GM19043 (cell line): ENCODE results near the gene ASAP2.

Source experiments
- ATAC-seq: cut with Tn5 transposase; IDR thresholded peaks from one replicate; pipeline ENCODE4 v1.9.1; 2021; ENCODE audit warnings: low read depth; ENCODE audit not compliant: unreplicated experiment

The ASAP2 gene

DNA sequence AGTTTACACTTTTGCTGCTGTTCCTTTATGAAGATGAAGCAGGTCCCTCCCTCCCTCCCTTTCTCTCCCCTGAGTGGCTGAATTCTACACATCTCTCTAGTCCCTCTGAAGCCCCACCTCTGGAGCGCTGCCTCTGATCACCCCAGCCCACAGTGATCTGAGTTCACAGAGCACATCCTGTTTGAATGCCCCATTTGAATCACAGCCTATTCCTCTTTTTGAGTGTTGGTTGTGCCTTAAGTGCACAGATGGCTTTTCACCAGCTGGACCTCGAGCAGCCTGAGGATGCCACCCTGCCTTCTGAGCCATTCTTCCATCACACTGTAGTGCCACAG is 129.6 kb downstream of the ASAP2 start:
- ATAC-seq, result no peak

DNA sequence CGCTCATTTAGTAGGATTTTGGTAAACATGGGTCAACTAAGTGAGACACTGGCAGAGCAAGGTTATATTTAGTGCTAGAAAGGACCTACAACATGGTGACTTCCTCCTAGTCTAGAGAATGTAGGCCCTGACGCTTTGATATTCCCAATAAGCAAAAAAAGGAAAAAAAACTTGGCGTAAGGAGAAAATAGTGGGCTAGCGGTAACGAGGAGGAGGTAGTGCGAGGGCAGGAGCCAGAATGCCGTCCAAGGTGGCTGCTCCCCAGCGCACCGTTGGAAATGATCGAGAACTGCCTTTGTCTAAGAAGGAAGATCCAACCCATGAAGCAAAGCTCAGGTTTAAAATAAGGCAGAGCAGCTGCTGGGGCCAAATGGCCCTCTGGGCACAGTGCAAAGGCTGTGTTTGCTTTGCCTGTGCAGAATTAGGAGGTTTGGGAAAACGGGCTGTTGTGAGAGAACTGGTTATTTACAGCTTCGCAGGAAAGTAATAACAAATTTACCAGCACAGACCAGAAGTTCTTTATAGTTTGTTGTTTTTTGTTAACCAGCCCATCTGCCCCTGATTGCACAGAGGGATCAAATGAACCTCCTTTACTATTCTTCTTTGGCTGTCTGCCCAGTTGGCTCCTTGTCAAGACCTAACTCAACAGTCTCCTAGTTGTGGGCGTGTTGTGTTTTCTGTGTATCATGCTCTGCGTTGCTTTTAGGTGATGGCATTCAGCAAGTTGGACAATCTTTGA is 130.1 kb downstream of the ASAP2 start:
- no peak for ATAC-seq

DNA sequence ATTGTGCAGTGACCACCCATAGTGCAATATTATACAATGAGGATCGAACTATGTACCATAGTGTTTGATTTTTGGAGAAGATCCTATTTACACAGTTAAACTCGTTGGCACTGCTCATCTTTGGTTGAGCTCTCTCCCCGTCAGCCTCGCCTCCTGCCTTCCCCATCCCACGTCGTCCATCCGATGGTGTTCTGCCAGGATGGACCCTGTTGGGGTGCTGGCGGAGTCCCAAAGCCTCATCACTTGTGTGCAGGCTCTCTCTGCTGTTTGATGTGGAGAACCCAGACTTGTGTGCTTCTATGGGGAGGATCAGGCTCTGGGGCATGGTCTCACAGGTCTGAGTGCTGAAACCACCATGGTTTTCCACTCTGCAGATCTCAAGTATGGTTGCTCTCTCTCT is 131.3 kb downstream of the ASAP2 start:
- ATAC-seq, result no peak

DNA sequence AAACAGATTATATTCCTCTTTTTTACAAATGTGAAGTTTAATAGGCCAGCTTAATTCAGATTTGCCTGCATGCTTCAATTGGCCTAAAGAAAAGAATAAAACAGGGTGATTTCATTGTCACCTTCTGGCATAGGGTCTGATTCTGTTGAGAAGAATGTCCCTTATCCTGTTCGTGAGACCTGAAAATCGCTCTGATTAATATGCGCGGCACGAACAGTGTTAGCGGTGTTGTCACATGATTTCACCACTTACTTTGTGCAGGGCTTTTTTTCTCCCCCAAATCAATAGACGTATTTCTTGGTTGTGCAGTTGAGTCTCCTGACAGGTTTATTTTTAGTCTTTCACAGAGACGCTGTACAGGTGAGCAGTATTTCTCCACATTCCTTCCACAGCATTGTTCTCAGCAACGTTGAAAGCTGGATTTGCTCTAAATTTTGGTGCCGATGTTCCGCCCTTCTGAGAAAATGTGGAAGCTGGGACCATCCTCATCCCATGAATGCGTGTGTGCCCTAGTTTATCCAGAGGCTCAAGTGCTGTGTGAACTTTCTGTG is 134.8 kb downstream of the ASAP2 start:
- no peak for ATAC-seq

DNA sequence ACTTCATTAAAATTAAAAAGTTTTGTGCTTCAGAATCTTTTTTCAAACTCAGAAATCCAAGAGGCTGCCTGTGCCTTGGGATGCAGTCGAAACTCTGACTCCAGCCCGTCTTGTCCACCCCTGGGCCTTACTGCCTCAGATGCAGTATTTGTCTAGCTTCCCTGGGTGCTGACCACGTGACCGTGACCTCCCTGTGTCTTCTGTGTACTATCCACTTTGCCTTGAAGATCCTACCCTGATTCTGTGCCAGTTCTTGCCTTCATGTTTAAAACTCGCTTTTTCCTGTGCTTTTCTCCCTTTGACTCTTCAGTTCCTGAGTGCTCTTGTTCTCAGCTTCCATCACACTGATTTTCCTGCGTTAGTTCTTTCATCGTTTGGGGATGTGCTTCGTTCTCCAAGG is 136.0 kb downstream of the ASAP2 start:
- no peak for ATAC-seq

DNA sequence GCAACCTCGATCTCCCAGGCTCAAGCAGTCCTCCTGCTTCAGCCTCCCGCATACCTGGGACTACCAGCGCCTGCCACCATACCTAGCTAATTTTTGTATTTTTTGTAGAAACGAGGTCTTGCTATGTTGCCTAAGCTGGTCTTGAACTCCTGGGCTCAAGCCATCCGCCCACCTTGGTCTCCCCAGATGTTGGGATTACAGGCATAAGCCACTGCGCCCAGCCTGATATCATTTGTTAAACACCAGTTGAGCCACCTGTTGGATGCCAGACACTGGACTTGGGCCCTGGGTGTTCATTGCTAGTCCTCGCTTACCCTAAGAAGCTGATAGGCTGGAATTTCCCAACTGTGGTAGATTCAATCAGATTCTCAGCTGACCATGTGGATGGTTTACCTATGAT is 136.9 kb downstream of the ASAP2 start:
- no peak for ATAC-seq

DNA sequence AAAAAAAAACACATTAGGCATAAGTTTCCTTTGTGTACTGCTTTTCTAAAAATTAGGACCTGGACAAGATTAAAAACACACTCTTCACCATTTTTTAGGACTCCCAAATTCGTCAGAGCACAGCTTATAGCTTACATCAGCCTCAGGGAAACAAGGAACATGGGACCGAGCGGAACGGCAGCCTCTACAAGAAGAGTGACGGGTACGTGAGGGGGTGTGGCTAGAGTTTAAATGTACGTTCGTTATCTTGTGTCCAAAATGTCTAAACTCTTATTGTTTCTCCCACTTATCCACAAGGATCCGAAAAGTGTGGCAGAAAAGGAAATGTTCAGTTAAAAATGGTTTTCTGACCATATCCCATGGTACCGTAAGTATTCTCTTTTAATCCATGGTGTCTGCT is 137.8 kb downstream of the ASAP2 start:
- ATAC-seq, result no peak

DNA sequence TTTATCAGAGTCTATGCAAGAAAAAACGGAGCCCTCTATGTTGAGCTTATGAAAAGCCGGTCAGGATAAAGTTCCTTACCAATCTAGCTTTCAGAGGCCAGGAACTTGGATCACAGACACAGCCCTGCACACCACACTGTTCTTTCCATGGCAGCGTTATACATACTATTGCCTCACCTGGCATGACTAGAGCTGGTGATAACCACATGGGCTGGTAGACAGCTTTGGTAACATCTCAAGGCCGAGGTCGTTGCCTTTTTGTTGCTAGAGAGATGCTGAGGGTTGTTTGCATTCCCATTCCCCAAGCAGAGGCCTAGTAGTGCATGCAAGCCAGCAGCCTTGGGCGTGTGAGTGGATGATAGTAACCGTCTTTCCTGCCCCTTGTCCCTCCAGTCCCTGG is 138.7 kb downstream of the ASAP2 start:
- no peak for ATAC-seq

DNA sequence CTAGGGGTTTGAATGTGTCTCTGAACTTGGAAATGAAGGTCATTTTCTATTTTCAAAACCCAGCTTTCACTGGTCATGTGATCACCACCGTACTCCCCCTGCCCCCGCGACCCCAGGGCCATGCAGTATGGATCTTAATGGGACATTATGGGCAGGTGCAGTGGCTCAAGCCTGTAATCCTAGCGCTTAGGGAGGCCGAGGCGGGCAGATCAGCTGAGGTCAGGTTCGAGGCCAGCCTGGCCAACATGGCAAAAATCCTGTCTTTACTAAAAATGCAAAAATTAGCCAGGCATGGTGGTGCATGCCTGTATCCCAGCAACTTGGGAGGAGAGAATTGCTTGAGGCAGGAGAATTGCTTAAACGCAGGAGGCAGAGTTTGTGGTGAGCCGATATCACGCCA is 139.4 kb downstream of the ASAP2 start:
- no peak for ATAC-seq

DNA sequence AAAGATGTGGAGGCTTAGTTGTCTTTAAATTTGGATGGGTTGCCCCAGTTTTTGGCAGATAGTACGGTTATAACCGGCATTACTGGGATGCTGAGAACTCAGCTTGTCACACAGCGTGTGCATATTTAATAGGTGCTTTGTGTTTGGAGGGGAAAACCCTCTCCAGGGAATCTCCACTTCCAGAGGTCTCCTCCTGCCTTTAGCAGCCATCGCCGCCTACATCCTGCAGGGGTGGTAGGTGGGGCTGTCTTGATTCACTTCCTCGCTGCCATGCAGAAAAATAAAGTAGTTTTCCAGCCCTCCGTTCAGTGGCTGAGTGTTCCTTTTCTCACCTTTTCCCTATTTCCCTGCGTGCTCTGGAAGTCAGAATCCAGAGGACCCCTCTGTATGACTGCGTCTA is 140.3 kb downstream of the ASAP2 start:
- ATAC-seq, result no peak

DNA sequence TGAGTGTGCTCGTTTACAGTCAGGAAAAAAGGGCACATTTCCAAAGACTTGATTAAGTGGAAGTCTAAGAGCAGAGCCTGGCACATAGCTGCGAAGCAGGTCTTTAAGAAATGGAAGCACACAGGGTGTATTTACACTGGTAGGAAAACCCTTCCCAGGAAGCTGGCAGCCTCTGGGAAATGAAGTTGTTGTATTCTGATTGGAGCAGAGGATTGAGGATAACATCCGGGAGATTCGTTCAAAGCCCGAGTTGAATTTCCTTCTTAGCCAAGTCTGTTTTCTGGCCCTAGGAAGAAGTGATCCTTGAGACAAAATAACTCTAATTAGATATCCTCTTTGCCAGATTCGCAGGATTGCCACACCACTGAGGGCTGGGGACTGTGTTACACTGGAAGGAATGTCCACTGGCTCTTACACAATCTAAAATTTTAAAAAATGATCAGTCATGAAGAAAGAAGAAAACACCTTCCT is 140.8 kb downstream of the ASAP2 start:
- no peak for ATAC-seq

DNA sequence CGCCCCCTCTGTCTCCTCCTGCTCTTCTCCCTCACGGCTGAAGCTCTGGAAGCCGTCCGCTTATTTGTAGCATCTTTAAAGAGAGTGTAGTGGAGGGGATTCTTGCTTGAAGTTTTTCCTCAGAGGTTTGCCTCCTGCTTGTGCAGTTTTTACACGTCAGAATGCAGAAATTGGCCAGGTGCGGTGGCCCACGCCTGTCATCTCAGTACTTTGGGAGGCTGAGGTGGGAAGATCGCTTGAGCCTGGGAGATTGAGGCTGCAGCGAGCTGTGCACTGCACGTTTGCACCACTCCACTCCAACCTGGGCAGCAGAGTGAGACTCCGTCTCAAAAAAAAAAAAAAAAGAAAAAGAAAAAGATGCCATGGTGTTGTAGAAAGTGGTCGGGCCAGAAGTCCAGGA is 147.7 kb downstream of the ASAP2 start:
- no peak for ATAC-seq

DNA sequence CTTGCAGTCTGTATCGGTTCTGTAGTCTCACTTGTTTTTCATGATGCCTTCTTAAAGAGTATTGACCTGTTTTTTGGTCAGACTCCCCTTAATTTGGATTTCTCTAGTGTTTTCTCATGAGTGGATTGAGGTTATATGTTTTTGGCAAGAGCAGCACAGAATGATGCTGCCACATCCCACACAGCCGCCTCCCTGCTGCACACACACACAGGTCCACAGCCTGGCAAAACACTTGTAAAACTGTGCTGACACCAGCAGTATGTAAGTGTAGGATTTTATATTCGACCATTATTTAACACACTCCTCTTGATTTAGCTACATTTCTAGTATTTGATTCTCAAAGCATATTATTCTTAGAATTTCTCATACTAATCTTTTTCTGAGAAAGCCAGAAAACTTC is 148.7 kb downstream of the ASAP2 start:
- no peak for ATAC-seq

DNA sequence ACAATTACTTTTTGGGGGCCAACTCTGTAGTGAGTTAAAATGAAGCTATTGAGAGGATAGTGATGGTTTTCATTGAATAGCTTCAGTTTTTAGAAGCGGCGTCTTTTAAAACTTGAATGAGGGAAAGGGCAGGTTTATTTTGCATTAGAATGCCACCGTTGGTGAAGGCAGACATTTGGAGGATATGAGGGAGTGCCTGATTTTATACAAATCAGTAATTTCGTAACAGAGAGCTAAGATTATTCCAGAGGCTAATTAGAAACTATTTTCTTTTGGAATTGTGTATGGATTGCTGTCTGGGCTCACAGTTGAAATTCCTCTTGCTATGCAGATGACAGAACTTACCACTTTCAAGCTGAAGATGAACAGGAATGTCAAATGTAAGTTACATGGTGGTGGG is 149.1 kb downstream of the ASAP2 start:
- no peak for ATAC-seq

DNA sequence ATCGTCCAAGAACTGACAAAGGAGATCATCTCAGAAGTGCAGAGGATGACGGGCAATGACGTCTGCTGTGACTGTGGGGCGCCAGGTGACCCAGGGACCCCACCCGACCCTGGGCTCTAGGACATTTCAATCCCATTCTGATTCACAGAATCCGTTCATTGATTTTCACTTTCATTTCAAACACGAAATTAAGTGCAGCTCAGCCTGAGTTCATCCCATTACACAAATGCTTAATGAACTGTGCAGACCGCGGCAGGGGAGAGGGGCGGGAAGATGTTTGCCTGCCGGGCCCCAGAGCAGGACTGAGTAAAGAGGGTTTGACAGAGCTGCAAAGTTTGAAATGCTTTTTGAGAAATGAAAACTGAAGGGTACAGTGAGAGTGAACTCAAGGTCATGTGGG is 149.6 kb downstream of the ASAP2 start:
- no peak for ATAC-seq

DNA sequence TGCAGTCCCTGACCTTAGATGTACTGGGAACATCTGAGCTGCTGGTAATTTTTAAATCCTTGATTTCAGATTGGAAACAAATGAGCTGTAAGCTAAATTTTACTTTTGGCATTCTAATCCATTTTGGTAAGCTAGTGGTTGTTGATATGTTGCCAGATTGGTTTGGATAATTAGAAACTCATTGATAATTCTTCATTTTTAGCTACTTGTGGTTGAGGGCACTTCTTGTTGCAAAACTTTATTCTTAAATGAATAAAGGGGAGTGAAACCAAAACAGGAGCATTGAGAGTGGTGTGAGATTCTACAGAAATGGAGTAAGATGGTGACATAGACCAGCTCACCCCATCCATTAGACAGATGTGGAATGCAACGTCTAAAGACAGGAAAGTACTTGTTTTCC is 152.2 kb downstream of the ASAP2 start:
- ATAC-seq, result no peak

DNA sequence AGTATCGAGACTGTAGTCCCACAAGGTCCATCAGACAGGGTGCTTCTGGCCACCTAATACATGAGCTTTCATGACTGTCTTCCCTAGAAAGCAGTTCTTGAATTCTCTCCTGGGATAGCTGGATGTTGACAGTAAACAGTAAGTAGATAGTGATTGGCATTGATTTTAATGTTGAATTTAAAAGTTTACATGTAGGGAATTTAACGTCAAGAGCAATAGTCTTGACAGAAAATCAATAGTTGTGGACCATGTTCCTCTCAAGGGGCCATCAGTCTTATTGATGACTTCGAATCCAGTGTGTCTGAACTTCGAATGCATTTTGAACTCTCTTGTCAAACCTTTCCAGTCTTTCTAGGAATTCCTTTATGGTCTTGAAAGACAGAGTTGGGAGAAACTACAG is 152.9 kb downstream of the ASAP2 start:
- no peak for ATAC-seq

DNA sequence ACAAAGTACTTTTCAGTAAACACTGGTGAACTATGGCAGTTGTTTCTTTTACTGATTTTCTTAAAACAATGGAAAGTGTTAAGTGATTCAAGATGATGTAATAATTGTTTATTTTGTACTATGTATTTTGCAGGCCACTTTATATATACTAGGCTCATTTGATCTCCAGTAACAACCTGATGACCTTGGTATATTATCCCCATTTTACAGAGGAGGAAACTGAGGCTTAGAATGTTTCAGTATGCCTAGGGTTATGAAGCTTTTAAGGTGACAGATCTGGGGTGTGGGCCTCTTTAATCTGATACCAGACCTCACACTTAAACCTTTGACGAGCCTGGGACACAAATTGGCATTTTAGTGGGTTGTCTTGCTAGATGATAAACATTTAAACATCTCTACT is 153.5 kb downstream of the ASAP2 start:
- ATAC-seq, result no peak

DNA sequence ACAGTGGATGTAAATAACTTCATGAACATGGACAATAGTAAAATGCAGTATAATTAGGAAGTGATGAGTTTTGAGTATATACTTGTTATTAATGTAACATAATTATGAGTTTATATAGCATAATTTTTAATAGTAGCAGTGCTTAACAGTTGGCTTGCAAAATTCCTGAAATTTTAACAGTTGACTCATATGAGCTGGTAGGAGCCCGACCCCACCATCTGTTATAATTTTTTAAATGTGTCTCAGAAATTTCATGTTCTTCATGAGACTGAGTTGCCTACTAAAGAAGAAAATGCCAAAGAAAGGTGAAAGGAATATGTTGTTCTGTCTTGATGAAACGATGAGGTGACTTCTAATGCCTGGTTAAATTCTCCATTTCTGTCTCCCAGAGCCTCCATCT is 154.1 kb downstream of the ASAP2 start:
- no peak for ATAC-seq

DNA sequence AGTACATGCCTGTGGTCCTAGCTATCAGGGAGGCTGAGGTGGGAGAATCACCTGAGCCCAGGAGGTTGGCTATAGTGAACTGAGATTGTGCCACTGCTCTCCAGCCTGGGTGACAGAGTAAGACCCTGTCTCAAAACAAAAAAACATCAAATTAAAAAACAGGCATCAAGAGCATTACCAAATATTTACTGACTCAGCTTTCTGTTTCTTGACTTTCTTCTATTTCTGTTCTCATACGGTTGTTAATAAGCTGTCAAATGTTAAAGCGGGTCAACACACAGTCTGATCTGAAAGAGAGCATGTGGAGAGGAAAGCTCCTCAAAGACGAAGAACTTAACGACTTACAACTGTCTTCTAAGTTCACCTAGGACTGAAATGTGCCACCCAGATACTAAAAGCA is 157.8 kb downstream of the ASAP2 start:
- ATAC-seq, result no peak

DNA sequence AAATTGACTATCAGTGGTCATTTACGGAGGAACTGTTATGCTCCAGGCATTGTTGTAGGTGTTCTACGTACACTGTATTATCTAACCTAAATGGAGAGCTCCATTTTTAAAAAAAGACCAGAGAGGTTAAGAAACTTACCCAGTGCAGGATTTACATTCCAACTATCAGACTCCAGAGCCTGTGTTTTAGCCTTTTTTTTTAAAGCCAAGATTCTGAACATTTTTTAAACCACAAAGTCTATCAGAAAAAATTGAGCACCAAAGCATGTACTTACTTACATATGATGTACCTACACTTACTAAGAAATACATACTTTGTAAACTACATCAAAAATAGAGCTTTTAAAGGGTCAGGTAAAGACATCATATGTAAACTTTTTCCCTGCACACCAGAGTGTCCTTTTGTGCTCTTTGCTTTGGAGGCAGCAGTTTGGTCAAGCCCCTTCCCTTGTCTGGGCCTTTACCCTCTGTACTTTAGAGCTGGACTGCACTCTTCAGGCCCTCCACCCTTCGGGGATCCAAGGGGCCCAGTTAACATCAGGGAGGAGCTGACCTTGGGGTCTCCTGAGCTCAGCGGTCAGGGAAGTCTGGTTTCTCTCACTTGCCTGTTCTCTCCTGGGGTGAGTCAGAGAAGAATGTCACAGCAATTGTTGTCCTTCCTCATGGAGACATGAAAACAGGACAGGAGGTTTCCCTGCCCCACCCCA is 158.3 kb downstream of the ASAP2 start:
- no peak for ATAC-seq

DNA sequence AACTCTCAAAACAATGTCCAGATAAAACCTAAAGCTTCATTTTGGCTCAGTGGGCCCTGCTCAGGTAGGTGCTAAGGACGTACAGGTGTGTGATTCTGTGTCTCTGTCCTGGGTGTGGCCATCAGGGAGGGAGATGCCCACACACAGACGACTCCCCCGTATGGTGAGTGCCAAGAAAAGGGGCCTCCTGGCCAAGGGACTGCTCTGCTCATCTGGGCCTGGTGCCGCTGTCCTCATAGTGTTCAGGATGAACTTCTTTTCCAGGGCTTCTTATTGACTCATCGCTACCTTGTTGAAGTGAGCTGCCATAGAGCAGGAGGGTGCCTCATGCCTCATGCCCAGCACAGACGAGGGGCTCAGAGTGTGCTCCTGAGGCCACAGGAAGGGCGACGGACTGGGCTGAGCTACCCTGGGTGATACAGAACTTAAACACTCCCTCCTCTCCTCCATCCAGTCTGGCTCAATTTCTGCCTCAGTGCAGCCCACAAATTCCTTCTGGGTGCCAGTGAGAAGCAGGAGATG is 158.9 kb downstream of the ASAP2 start:
- no peak for ATAC-seq
